GM19468 (cell line): ENCODE data around the gene CMTM7.

Experiments used
- ATAC-seq: cut with Tn5 transposase; IDR thresholded peaks from one replicate; pipeline ENCODE4 v1.9.1; 2021; ENCODE audit warnings: mild to moderate bottlenecking, moderate library complexity, moderate number of reproducible peaks; ENCODE audit not compliant: unreplicated experiment; ENCODE audit errors: extremely low read depth

Gene CMTM7

GRCh38 chr3:32411442-32411841, 19.8 kb downstream of the CMTM7 start:
- no peak for ATAC-seq

- no peak for ATAC-seq
Observed at GRCh38 chr3:32412887-32413286, 21.2 kb downstream of the CMTM7 start.

GRCh38 chr3:32413845-32414521, 22.3 kb downstream of the CMTM7 start:
- ATAC-seq: no peak

- no peak for ATAC-seq
Observed at GRCh38 chr3:32414522-32415202, 23.0 kb downstream of the CMTM7 start.

- ATAC-seq: no peak
Observed at GRCh38 chr3:32419742-32420125, 28.1 kb downstream of the CMTM7 start.

GRCh38 chr3:32420126-32421038, 28.7 kb downstream of the CMTM7 start:
- ATAC-seq: peak; percentile 20

- ATAC-seq: no peak
Observed at GRCh38 chr3:32421185-32421584, 29.5 kb downstream of the CMTM7 start.

GRCh38 chr3:32421991-32422859, 30.6 kb downstream of the CMTM7 start:
- ATAC-seq: no peak

- no peak for ATAC-seq
Observed at GRCh38 chr3:32422943-32423342, 31.3 kb downstream of the CMTM7 start.

GRCh38 chr3:32423534-32423933, 31.9 kb downstream of the CMTM7 start:
- ATAC-seq: peak; percentile 30

- ATAC-seq: no peak
Observed at GRCh38 chr3:32423956-32424557, 32.4 kb downstream of the CMTM7 start.

- no peak for ATAC-seq
Observed at GRCh38 chr3:32424581-32425250, 33.1 kb downstream of the CMTM7 start.

GRCh38 chr3:32428092-32429068, 36.7 kb downstream of the CMTM7 start:
- ATAC-seq: peak; percentile 58

GRCh38 chr3:32430900-32431299, 39.2 kb downstream of the CMTM7 start:
- ATAC-seq: no peak

- no peak for ATAC-seq
Observed at GRCh38 chr3:32431481-32431880, 39.8 kb downstream of the CMTM7 start.

GRCh38 chr3:32432045-32432710, 40.5 kb downstream of the CMTM7 start:
- ATAC-seq: no peak
